Small intestine (tissue), 7 donors: ENCODE data around the gene SLC39A10. TPM values are rescaled to one million over a fixed set of nuclear protein-coding genes. Genes with fewer than 3 reads are reported as not detected.
"Not testable (repeated sequence)": the region's sequence is repeated elsewhere in the genome, so short reads cannot be mapped to it uniquely, and the experiment has no call there.

ENCODE experiments used
- DNase-seq, 2 donors: peaks; one replicate each; pipeline versions ENCODE4 v3.0.0 to v3.0.0-alpha.2; 2013
- FAIRE-seq: peaks from 2 replicates; lab custom pipeline; 2012; peaks lifted over from hg19 to GRCh38; lab: Jason Lieb, UNC
- H3K27ac ChIP-seq, 3 donors: one replicate each; pipeline ENCODE4 v1.5.1; 2013; ENCODE audit warnings: low read length in 2 of 3, mild to moderate bottlenecking in 2 of 3, control low read depth in 1 of 3, inconsistent platforms in 1 of 3, low read depth in 1 of 3, moderate library complexity in 1 of 3
- H3K27me3 ChIP-seq, 3 donors: one replicate each; pipeline ENCODE4 v1.6.1; 2013; ENCODE audit warnings: low read length in 3 of 3, inconsistent platforms in 1 of 3; ENCODE audit not compliant: control insufficient read depth in 3 of 3, insufficient read depth in 3 of 3
- H3K36me3 ChIP-seq, 3 donors: one replicate each; pipeline ENCODE4 v1.6.1; 2013; ENCODE audit warnings: low read length in 3 of 3, inconsistent platforms in 1 of 3, low read depth in 1 of 3, mild to moderate bottlenecking in 1 of 3, moderate library complexity in 1 of 3; ENCODE audit not compliant: control insufficient read depth in 3 of 3, insufficient read depth in 2 of 3
- H3K4me1 ChIP-seq, 3 donors: one replicate each; pipeline ENCODE4 v1.6.1; 2013; ENCODE audit warnings: low read length in 2 of 3, inconsistent platforms in 1 of 3, low read depth in 1 of 3, mild to moderate bottlenecking in 1 of 3, moderate library complexity in 1 of 3; ENCODE audit not compliant: control insufficient read depth in 3 of 3, insufficient read depth in 2 of 3
- H3K4me3 ChIP-seq, 3 donors: one replicate each; pipeline ENCODE4 v1.5.1; 2013; ENCODE audit warnings: low read length in 3 of 3, control low read depth in 1 of 3, inconsistent platforms in 1 of 3, low read depth in 1 of 3, mild to moderate bottlenecking in 1 of 3, moderate library complexity in 1 of 3
- H3K9me3 ChIP-seq, 2 donors: one replicate each; pipeline ENCODE4 v1.6.1; 2013; ENCODE audit warnings: low read depth in 1 of 2, low read length in 1 of 2; ENCODE audit not compliant: control insufficient read depth in 2 of 2, insufficient read depth in 1 of 2
- WGBS, 3 donors: extraction: QIAGEN DNeasy Blood & Tissue Kit; methylation state at CpG; one replicate each; pipeline ENCODE4 v1.1.7; 2013; 5-methylcytosine and 5-hydroxymethylcytosine counted together
- polyA plus RNA-seq, 4 donors: library from polyadenylated mRNA; stranded (reverse) in 3 of 4; unstranded in 1 of 4; fragments of 200-250 nt in 3 of 4; fragments of 120-200 nt in 1 of 4; gene quantifications; one replicate each; pipeline versions ENCODE4 v1.2.1 to v1.2.3, GENCODE V29; 2013
- donor health status: healthy with polysubstance abuse.
- donor health status: control.
- donor health status: control.
- donor health status: Bipolar disorder and iron deficiency.
- donor health status: healthy.

SLC39A10 gene
- polyA plus RNA-seq, 4 donors, result 0.89 to 24.6 (median 7.3) TPM

DNA sequence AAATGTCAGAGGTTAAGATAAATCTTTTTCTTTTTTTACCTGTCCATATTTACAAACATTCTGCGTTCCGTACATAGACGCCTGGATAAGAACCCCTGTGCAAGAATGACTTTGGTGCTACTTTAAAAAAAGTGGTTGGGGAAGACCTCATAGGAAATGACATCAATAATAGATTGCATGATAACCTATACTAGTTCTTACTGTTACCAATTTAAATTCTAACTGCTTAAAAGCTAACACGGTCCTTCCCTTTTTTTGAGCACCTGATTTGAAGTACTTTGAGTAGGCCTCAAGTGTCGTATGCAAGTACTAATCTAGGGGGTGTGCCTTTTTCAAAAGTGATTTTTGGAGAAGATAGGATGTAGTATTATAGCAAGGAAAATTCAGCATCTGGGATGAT lies 2.1 kb downstream of the SLC39A10 start:
- FAIRE-seq (no peak), DNase-seq (peak in 1 of 2 donors; percentile 25)
- Histone ChIP-seq H3K4me1 (peaks cover 0 to 19% (median 0%) of the 10 kb centered on the region in 3 donors), H3K27ac (peak overlapping the region in 1 of 3 donors; percentile 16), H3K36me3 (no peaks in the 10 kb centered on the region), H3K4me3 (peak overlapping the region in 1 of 3 donors; percentile 99), H3K9me3 (no peaks in the 10 kb centered on the region), H3K27me3 (no peaks in the 10 kb centered on the region)
- 5 to 32% (median 8%) methylated on average over 5 of the region's 5 CpGs for WGBS, 3 donors

GRCh38 chr2:195659982-195660890 lies 3.2 kb downstream of the SLC39A10 start:
- Histone ChIP-seq H3K27ac (no peak overlapping the region), H3K27me3 (no peaks in the 10 kb centered on the region), H3K4me3 (peak overlapping the region in 1 of 3 donors; percentile 99), H3K4me1 (peaks cover 0 to 19% (median 0%) of the 10 kb centered on the region in 3 donors), H3K36me3 (no peaks in the 10 kb centered on the region), H3K9me3 (no peaks in the 10 kb centered on the region)
- WGBS, 3 donors, result 17 to 30% (median 22%) methylated on average over 6 of the region's 6 CpGs
- peak; percentile 53 for FAIRE-seq
- peak; percentile 74 to 79 for DNase-seq

DNA sequence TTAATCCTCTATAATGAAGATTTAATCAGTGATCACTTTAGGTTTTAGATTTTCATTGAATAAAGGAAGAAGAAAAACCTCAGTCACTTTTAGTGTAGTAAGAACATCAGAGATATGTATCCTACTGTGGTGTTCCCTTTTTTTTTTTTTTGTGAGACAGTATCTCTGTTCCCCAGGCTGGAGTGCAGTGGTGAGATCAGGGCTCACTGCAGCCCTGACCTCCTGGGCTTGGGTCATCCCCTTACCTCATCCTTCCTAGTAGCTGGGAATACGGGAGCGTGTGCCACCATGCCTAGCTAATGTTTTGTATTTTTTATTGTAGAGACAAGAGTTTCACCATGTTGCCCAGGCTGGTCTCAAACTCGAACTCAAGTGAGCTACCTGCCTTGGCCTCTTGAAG lies 5.1 kb downstream of the SLC39A10 start:
- Histone ChIP-seq H3K4me1 (peaks cover 0 to 13% (median 0%) of the 10 kb centered on the region in 3 donors), H3K27me3 (no peaks in the 10 kb centered on the region), H3K4me3 (no peak overlapping the region), H3K27ac (no peak overlapping the region), H3K9me3 (no peaks in the 10 kb centered on the region), H3K36me3 (no peaks in the 10 kb centered on the region)
- DNase-seq (no peak), FAIRE-seq (no peak)
- 49 to 55% (median 50%) methylated on average over 3 of the region's 3 CpGs for WGBS, 3 donors

- no peaks in the 10 kb centered on the region for H3K27me3 ChIP-seq
- peak in 1 of 2 donors; percentile 43 for DNase-seq
- H3K36me3 ChIP-seq, result no peaks in the 10 kb centered on the region
- H3K4me1 ChIP-seq, result peaks cover 0 to 13% (median 0%) of the 10 kb centered on the region in 3 donors
- FAIRE-seq, result no peak
- whole genome bisulfite sequencing, 3 donors, result 60 to 67% (median 66%) methylated on average over 3 of the region's 3 CpGs
- no peaks in the 10 kb centered on the region for H3K9me3 ChIP-seq
- no peak overlapping the region for H3K27ac ChIP-seq
- H3K4me3 ChIP-seq, result no peak overlapping the region
These were observed 6.0 kb downstream of the SLC39A10 start for GRCh38 chr2:195663007-195663406.

DNA sequence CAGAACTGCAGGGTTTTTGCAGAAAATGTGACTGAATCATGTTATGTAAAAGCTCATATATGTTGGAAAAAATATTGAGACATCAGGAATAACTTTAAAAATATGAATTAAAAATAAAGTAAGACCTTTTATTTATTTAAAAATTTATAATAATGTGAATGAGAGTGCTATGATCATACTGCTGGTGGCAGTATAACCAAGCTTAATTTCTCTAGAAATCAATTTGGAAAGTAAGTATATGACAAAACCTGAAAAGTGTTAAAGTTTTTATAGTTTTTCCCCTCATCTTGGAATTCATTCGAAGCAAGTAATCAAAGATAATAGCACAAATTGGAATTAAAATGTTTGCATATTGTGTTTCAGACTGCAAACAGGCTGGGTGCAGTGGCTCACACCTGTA lies 7.5 kb downstream of the SLC39A10 start:
- H3K4me3 ChIP-seq, result no peak overlapping the region
- no peak overlapping the region for H3K27ac ChIP-seq
- 57 to 85% (median 73%) methylated on average over 1 of the region's 1 CpG for WGBS, 3 donors
- H3K4me1 ChIP-seq, result peaks cover 0 to 6% (median 0%) of the 10 kb centered on the region in 3 donors
- no peaks in the 10 kb centered on the region for H3K9me3 ChIP-seq
- DNase-seq, result no peak
- no peaks in the 10 kb centered on the region for H3K36me3 ChIP-seq
- peak; percentile 79 for FAIRE-seq
- H3K27me3 ChIP-seq, result no peaks in the 10 kb centered on the region

GRCh38 chr2:195665153-195665552 lies 8.1 kb downstream of the SLC39A10 start:
- WGBS, 3 donors, result 77 to 95% (median 94%) methylated on average over 4 of the region's 4 CpGs
- H3K4me3 ChIP-seq, FAIRE-seq, H3K27ac ChIP-seq, DNase-seq, H3K27me3 ChIP-seq, H3K9me3 ChIP-seq, H3K36me3 ChIP-seq, H3K4me1 ChIP-seq: not testable (repeated sequence)

DNA sequence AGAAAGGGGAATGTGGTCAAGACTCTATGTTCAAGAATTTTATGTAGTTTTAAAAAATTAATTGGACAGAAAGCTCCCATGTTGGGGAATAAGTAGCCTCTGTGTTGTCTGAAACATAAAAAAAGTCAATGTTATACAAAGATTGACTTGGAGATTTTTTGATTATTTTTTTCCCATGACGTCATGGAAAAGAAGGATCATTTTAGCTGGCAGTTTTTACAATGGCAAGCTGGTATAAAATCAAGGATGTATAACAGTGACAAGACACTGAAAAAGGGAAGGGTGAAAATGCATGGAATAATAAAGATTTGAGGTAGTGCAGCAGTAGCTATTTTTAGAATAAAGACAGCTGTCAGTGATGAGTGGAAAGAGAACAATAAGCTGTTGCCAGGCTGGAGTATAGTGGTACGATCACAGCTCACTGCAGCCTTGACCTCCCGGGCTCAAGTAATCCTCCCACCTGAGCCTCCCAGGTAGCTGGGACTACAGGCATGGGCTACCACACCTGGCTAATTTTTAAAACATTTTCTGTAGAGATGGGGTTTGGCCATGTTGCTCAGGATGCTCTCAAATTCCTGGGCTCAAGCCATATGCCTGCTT lies 9.2 kb downstream of the SLC39A10 start:
- no peaks in the 10 kb centered on the region for H3K27me3 ChIP-seq
- DNase-seq (no peak), FAIRE-seq (no peak)
- H3K9me3 ChIP-seq, result no peaks in the 10 kb centered on the region
- 80 to 87% (median 81%) methylated on average over 3 of the region's 3 CpGs for WGBS, 3 donors
- no peaks in the 10 kb centered on the region for H3K36me3 ChIP-seq
- no peak overlapping the region for H3K4me3 ChIP-seq
- H3K4me1 ChIP-seq, result peaks cover 0 to 4% (median 0%) of the 10 kb centered on the region in 3 donors
- H3K27ac ChIP-seq, result no peak overlapping the region

DNA sequence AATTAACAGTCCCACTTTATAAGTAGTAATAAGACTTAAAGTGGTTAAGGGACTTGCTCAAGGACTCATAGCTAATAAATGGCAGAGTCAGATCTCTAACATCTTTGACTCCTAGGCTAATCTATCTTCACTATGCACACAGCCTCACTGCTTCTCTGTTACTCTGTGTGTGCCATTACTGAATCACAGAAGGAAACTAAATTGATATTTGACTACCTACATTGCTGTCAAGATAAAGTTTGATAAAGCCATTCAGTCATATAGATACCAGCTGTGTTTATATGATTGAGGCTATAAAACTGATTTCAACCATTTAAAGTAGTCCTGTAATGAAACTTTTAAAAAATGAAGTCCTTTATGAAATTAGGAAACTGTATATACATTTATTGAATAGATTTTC lies 10.9 kb downstream of the SLC39A10 start:
- no peaks in the 10 kb centered on the region for H3K27me3 ChIP-seq
- FAIRE-seq (no peak), DNase-seq (peak in 1 of 2 donors; percentile 66)
- no peak overlapping the region for H3K4me3 ChIP-seq
- no peaks in the 10 kb centered on the region for H3K36me3 ChIP-seq
- no peak overlapping the region for H3K27ac ChIP-seq
- peaks cover 0 to under 1% (median 0%) of the 10 kb centered on the region in 3 donors for H3K4me1 ChIP-seq
- no peaks in the 10 kb centered on the region for H3K9me3 ChIP-seq
